K562 (cell line): ENCODE measurements around the gene CREB5. TPM values are rescaled to one million over a fixed set of nuclear protein-coding genes. Genes with fewer than 3 reads are reported as not detected.
"Not testable (repeated sequence)": the region's sequence is repeated elsewhere in the genome, so short reads cannot be mapped to it uniquely, and the experiment has no call there.

Experiments used
- ATAC-seq: fragments of 200-7000 bp; cut with Tn5 transposase; 3 replicates; pipeline ENCODE4 v1.9.1; 2020; ENCODE audit warnings: moderate library complexity
- BruUV-seq: library from RNA; stranded (reverse); fragments of 400-500 nt; replicated peaks from 2 replicates; lab custom pipeline; 2021; lab: Mats Ljungman, UMichigan
- CTCF ChIA-PET: fragments of 300-600 bp; formaldehyde crosslinking; extraction: SDS; loops from one replicate; lab custom pipeline; 2021; ENCODE audit warnings: low intra/inter-chr PET ratio; lab: Yijun Ruan, JAX
- POLR2A ChIA-PET: fragments of 300-600, 350-650 bp; sonication (Branson Sonifier 250); formaldehyde crosslinking; extraction: SDS; loops from one replicate; lab custom pipeline; 2021; ENCODE audit warnings: antibody characterized with exemption, inconsistent platforms; lab: Yijun Ruan, JAX
- DNase-seq, 4 experiments: peaks; one replicate each; pipeline versions ENCODE4 v3.0.0 to v3.0.0-alpha.2; 2011 to 2018; ENCODE audit warnings: low spot score in 3 of 4, mixed read lengths in 3 of 4; ENCODE audit errors: extremely low read depth in 1 of 4
- FAIRE-seq: peaks from 2 replicates; lab custom pipeline; 2011; peaks lifted over from hg19 to GRCh38; lab: Jason Lieb, UNC
- H2AFZ ChIP-seq: 2 replicates; pipeline ENCODE4 v1.6.0; 2011; ENCODE audit warnings: low read depth, low read length, control low read depth, inconsistent platforms
- H3K27ac ChIP-seq: fragments of 200-600 bp; 3 replicates; pipeline ENCODE4 v1.8.0; 2011; ENCODE audit warnings: low read depth, mild to moderate bottlenecking, control low read depth, inconsistent platforms, low read length, moderate library complexity, mixed read lengths; ENCODE audit errors: extremely low read depth
- H3K27me3 ChIP-seq, 2 experiments: fragments of 300-600 bp in 1 of 2; 2 replicates in 1 of 2; 3 replicates in 1 of 2; pipeline versions ENCODE4 v1.6.0 to v1.8.0; 2011; ENCODE audit warnings: inconsistent platforms in 2 of 2, low read length in 2 of 2, mild to moderate bottlenecking in 1 of 2, mixed read lengths in 1 of 2, moderate library complexity in 1 of 2; ENCODE audit not compliant: control insufficient read depth in 2 of 2, insufficient read depth in 2 of 2
- H3K36me3 ChIP-seq: fragments of 300-600 bp; 3 replicates; pipeline ENCODE4 v1.8.0; 2011; ENCODE audit warnings: mild to moderate bottlenecking, low read length, inconsistent platforms; ENCODE audit not compliant: control insufficient read depth, insufficient read depth
- H3K4me1 ChIP-seq, 2 experiments: fragments of 200-600 bp in 1 of 2; replicated peaks in 1 of 2; 2 replicates in 1 of 2; 3 replicates in 1 of 2; pipeline versions ENCODE4 v1.5.1 to v1.8.0; 2011; ENCODE audit warnings: inconsistent platforms in 2 of 2, low read length in 2 of 2, mild to moderate bottlenecking in 1 of 2, mixed read lengths in 1 of 2, moderate library complexity in 1 of 2; ENCODE audit not compliant: control insufficient read depth in 2 of 2, insufficient read depth in 2 of 2
- H3K4me2 ChIP-seq: 2 replicates; pipeline ENCODE4 v1.6.1; 2011; ENCODE audit warnings: low read length, control low read depth, inconsistent platforms, mixed read lengths; ENCODE audit not compliant: insufficient read depth
- H3K4me3 ChIP-seq: fragments of 200-600 bp; sonication (generic), shearing (Covaris generic); 2 replicates; pipeline ENCODE4 v1.5.1; 2016; ENCODE audit warnings: control low read depth, inconsistent platforms
- H3K79me2 ChIP-seq: fragments of 200-600 bp; 3 replicates; pipeline ENCODE4 v1.8.0; 2011; ENCODE audit warnings: low read length, inconsistent platforms; ENCODE audit not compliant: control insufficient read depth, insufficient read depth
- H3K9ac ChIP-seq, 2 experiments: 2 replicates each; pipeline versions ENCODE4 v1.6.0 to v1.6.1; 2011; ENCODE audit warnings: low read depth in 2 of 2, low read length in 2 of 2, control low read depth in 1 of 2, inconsistent platforms in 1 of 2, mild to moderate bottlenecking in 1 of 2, mixed read lengths in 1 of 2; ENCODE audit not compliant: insufficient read depth in 1 of 2
- H3K9me1 ChIP-seq: one replicate; pipeline ENCODE4 v1.6.0; 2011; ENCODE audit warnings: inconsistent platforms, mild to moderate bottlenecking, low read length, moderate library complexity; ENCODE audit not compliant: control insufficient read depth, insufficient read depth
- H3K9me3 ChIP-seq: replicated peaks from 2 replicates; pipeline ENCODE4 v1.5.1; 2011; ENCODE audit warnings: low read depth, low read length, inconsistent platforms; ENCODE audit not compliant: control insufficient read depth, insufficient read depth
- H4K20me1 ChIP-seq: replicated peaks from 2 replicates; pipeline ENCODE4 v1.6.1; 2011; ENCODE audit warnings: low read length, inconsistent platforms, mixed read lengths; ENCODE audit not compliant: control insufficient read depth, insufficient read depth
- WGBS: fragments of 100-300 bp; shearing (Covaris generic); methylation state at CpG from one replicate; pipeline ENCODE4 v1.1.6; 2016; ENCODE audit warnings: low coverage, mixed read lengths; ENCODE audit not compliant: insufficient coverage; ENCODE audit errors: missing lambda C conversion rate; 5-methylcytosine and 5-hydroxymethylcytosine counted together
- in situ Hi-C: fragments of 300-500 bp; cut with MboI; formaldehyde crosslinking; loops from 4 replicates; pipeline ENCODE4 v1.15.0; 2018; ENCODE audit warnings: inconsistent platforms, mixed read lengths
- intact Hi-C: fragments of 100-400 bp; cut with micrococcal nuclease; formaldehyde crosslinking; loops from 2 replicates; pipeline ENCODE4 v1.14.2; 2022
- polyA plus RNA-seq, 8 experiments: library from polyadenylated mRNA; depleted of rRNA in 4 of 8; stranded (reverse) in 5 of 8; unstranded in 3 of 8; fragments of >200 nt; fragmentation: Nextera tagmentation in 2 of 8; fragmentation: Illumina TruSeq in 1 of 8; extraction: Ambion mirVana in 2 of 8; extraction: Trizol in 1 of 8; gene quantifications; 2 replicates each; pipeline versions ENCODE4 v1.2.1 to v1.2.3, GENCODE V29; 2011 to 2014; ENCODE audit warnings: inconsistent platforms in 1 of 8, missing spikeins in 1 of 8
- total RNA-seq, 7 experiments: library from RNA; depleted of rRNA in 6 of 7; stranded (reverse); fragments of >200 nt in 6 of 7; fragmentation: Illumina TruSeq in 2 of 7; extraction: Trizol in 2 of 7; gene quantifications; 2 replicates each; pipeline versions ENCODE4 v1.2.1 to v1.2.3, GENCODE V29; 2011 to 2021; ENCODE audit warnings: low replicate concordance in 1 of 7
- TF ChIP-seq, protein P1 (sequence below): fragments of 450-650 bp; formaldehyde crosslinking; IDR thresholded peaks from 2 replicates; pipeline ENCODE4 v1.4.0; 2020; ENCODE audit warnings: mild to moderate bottlenecking

The CREB5 gene
- total and polyA plus RNA-seq, 9 of the 15 experiments (the other 6 are each of a cell fraction or from before 2014, with no cell fraction given): 0.33 to 6.4 (median 1.8) TPM

DNA sequence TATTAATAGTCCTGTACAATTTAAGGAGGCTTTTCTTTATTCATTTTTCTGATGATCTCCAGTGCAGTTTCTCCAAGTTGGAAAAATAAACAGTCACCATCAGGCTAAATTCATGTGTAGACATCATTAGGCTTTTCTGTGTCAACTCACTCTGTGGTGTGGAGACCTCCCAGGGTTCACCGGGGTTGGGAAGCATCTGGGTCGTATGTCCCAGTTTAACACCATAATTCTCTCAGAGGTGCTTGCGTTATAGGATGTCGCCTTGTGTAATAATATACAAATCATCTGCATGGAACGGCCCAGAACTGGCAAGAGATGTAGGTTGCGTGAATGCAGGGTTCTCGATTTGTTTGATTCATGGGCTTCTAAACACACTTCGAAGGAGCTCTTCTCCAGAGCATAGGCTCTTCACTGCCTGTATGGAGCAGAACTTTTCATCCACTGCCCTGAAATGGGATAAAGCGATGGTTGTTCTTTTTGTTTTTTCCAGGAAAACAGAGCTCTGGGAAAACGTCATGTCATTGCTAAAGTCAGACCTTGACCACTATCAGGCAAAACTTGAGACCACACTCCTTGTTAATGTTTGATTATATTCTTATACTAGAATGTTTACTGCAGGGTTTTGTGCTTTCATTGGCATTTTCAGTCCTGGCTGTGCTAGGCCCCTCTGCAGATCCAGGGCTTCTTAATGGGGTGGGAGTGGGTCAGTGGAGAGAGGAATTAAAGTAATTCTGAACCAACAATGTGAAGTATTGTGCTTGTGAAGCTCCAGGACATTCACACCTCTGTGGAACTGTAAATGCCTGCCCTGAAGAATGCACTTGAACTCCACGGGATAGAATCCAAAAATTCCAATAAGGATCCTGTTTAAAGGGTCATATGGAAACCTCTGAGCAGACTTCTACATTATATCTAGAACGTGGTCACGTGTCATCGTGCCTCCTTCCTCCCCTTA lies 373.0 kb downstream of the CREB5 start (continued):
- TF ChIP-seq, protein P1, sequence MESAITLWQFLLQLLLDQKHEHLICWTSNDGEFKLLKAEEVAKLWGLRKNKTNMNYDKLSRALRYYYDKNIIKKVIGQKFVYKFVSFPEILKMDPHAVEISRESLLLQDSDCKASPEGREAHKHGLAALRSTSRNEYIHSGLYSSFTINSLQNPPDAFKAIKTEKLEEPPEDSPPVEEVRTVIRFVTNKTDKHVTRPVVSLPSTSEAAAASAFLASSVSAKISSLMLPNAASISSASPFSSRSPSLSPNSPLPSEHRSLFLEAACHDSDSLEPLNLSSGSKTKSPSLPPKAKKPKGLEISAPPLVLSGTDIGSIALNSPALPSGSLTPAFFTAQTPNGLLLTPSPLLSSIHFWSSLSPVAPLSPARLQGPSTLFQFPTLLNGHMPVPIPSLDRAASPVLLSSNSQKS (CRISPR knock-in tag): no peak

DNA sequence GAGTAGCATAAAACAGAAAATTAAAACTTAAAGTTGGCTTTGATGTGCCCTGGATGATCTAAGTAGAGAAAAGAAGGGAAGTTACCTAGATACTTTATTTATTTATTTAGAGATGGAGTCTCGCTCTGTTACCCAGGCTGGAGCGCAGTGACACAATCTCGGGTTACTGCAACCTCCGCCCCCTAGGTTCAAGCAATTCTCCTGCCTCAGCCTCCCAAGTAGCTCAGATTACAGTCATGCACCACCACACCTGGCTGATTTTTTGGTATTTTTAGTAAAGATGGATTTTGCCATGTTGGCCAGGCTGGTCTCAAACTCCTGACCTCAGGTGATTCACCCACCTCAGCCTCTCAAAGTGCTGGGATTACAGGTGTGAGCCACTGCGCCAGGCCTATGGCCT lies 373.8 kb downstream of the CREB5 start:
- DNase-seq, FAIRE-seq, ATAC-seq, intact Hi-C loops, H2AFZ ChIP-seq, CTCF ChIA-PET, H3K9me3 ChIP-seq, H3K4me2 ChIP-seq, H3K9me1 ChIP-seq, H3K9ac ChIP-seq, H3K4me3 ChIP-seq, H3K36me3 ChIP-seq, in situ Hi-C loops, BruUV-seq, H3K27ac ChIP-seq, H3K27me3 ChIP-seq, H3K4me1 ChIP-seq, H4K20me1 ChIP-seq, POLR2A ChIA-PET, H3K79me2 ChIP-seq: not testable (repeated sequence)
- WGBS: 14% methylated on average over 5 of the region's 5 CpGs
